Hypothalamus (tissue), 51 donors: ENCODE measurements around the gene SH3BGRL2.

ENCODE experiments used
- DNase-seq, 51 donors: peaks; one replicate each; lab custom pipeline; 2025; lab: John Stamatoyannopoulos, UW

The SH3BGRL2 gene

DNA sequence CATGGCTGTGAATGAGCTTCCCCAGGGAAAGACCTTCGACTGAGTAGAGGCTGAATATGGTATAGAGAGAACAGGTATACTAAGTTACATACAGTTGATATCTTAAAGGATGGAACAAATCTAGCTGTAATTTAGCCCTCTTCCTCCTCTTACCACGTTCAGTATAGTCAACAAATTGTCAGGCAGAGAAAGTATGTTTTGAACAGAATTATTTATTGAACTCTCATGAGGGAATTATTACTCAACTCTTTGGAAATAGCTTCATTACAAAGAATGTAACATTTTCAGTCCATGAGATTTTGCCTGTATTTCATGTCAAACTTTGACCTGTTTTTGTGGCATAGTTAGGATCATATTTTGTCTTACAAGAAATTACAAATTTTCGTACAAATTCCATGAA, 63.0 kb downstream of the SH3BGRL2 start:
- no peak for DNase-seq

DNA sequence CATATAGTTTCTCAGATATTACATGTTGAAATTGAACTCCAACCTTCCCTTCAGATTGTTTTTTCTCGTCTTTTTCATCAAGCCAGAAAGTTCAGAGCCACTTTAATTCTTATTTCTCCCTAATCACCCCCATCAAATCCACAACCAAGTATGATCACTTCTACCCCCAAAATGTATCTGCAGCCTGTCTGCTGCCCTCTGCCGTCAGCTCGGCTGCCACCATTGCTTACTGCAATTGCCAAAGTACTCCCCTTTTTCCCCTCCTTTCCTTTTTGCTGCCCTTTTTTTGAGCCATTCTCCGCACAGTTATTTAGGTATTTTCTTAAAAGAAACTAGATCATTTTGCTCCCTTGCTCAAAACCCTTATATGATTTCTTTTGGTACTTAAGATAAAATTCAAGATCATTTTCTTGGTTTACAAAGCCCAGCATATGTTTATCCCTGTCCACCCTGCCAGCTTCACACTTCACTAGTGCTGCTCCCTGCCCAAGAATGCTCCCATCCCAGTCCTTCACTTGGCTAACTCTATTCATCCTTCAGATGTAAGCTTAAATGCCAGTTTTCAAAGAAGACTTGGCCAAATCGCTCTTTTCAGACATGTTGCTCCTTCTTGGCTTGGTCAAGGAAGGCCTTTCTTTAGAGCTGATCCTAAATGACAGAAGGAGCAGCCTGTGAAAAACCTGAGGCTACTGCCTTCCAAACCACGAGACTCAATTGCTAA, 63.7 kb downstream of the SH3BGRL2 start:
- DNase-seq, result no peak

DNA sequence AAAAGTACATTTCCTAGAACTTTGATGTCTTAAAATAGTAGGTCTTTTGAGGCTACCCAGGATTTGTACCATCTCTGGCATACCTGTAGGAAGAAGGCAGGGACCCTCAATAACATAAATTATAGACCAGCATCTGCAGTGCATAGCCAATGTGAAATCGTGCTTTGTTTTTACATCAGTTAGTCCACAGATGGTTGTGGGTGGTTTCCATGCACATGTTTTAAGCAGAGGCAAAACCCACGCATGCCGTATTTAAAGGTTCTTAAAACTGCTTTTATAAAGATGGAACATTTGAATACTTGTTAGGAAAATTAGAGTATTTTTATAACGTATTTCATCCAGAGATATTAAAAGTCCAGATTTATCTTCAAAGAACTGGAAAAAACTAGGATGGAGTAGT, 66.3 kb downstream of the SH3BGRL2 start:
- DNase-seq, result peak in 1 of 51 donors; percentile 49

DNA sequence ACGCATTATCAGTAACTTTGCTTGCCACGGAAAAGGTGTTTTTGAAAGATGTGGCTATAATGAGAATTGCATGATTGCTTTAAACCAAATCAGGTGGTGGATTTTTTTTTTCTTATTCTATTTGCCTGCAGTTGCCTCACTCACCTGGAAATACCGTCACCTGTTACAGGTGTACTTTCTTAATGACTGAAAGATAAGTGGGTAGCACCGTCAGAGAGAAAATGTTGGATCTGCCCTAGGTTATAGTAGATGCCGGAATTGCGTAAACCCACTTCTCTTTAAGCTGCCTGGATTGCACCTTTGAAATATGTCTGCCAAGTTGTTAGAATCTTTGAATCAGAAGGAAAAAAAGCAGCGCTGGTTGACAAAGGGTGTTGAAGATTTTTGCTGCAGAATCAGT, 68.5 kb downstream of the SH3BGRL2 start:
- DNase-seq, result no peak

DNA sequence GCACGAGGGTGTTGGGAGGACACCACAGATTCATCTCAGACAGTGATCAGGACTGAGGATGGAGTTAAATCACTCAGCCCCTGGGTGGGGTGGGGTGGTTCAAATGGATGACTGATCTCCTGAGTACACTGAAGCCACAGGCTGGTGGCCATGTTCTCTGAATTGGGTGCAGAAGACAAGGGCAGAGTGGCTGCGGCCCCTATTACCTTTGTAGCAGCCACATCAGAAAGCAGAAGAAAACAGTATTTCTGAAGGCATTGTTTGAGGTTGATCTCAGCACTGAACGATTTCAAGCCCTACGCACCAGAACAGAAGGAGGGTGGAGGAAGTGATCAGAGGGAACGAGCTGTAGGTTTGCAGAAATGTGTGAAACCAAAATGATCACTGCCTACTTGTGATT, 71.6 kb downstream of the SH3BGRL2 start:
- peak in 2 of 51 donors; percentile 20 to 24 for DNase-seq

DNA sequence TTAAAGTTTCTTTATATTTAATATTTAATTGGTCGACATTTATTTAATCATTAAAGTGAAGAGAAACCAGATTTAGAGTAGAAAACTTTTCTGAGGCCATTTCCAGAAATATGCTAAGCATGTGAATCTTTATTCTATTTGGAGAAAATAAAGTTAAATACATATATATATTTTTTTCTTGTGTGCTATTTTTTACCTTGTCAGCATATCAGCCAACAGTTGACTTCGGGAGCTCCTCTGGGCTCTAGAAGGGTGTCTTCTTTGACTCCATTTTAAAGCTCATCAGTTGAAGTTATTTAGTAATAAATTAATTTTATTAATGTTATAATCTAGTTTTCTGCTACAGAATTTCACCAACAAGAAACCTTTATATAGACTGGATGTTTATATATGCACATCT, 73.1 kb downstream of the SH3BGRL2 start:
- DNase-seq, result no peak

DNA sequence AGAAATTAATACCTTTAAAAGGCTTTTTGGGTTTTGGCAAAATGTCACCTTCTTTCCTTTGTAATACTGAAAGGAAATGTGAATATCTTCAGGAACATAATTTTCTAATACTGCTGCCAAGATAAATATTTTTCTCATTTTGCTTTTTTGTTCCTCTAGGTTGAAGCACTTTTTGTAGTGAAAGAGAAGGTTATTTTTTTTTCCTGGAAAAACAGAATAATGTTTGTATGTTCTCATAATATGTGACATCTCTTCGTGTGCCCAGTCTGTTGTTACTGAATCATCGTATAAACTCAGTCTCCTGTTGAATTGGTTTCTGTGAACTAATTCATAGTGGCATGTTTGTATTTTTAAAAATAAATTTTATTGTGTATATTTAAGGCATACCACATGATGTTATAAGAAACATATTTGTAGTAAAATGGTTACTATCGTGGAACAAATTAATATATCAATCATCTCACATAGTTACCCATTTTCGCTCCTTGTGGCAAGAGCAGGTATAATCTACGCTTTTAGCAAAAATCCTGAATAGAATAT, 74.4 kb downstream of the SH3BGRL2 start:
- DNase-seq, result no peak

DNA sequence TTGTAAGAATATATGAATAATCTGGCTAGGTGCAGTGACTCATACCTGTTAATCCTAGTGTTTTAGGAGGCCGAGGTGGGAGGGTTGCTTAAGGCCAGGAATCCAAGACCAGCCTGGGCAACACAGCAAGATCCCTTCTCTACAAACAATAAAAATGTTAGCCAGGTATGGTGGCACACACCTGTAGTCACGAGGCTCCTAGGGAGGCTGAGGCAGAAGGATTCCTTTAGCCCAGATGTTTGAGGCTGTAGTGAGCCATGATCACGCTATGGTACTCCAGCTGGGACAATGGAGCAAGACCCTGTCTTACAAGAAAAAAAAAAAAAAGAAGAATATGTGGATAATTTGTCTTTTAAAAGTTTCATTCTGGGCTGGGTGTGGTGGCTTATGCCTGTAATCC, 75.4 kb downstream of the SH3BGRL2 start:
- no peak for DNase-seq

DNA sequence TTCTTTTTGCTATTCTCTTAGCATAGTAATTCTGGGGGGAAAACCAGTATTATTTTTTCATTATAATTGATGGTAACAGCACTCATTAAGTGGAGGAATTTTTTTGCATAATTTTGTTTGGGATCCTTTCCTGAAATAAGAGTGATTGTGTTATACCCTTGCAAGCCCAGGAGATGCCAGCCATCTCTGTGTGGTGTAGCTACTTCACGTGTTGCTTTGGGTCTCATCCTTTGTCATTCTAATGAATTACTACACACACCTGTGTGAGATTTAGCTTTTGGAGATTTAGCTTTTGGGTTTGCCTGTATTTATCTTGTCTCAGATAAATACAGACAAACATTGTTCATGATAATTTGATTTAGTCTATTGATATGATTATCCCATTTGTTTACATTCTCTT, 76.5 kb downstream of the SH3BGRL2 start:
- no peak for DNase-seq

DNA sequence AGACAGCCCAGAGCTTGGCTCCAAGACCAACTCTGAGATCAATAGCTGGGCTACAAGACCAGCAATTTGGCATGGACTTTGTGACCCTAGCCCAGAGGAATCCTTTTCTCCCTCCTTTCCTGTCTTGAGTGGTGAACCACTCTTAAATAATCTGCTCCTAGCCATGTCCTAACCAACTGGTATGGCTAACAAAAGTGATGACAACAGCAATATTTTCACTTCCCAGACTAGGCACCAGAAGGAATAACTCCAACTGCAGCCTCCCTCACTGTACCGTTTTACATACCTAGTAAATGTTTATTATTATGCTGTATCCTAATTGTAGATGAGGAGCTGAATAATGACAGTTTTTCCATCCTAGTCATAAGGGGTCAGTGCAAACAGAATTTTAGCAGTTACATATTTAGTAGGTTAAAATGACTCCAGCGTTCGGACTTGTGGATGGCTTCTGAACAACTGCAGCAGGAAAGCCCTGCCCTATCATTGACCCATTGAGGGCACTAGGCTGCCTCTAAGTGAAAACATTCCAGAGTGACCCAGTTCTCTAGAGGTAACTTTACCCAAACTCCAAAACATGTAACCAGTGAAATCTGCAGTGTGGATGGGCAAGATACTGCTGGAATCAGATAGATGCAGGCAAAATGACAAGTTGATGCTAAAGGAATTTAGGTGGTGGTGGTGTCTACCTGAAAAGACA, 77.1 kb downstream of the SH3BGRL2 start:
- DNase-seq, result no peak

DNA sequence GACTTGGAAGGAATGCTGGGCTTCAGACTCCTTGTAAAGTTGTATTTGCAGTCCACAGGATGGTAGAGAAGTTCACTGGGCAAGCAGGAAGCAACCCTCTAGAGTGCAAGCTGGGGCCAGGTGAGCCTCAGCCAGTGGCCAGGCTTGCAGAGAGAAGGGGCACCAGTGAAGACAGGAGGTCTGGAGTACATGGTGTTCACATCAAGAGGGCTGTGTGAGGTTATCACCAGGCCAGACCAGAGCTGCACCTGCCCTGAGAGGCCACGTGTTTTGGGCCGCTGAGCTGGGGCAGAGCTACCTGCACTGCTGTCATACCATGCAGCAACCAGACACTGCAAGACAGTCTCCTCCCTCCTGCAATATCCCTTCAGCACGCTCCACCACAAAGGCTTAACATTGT, 79.0 kb downstream of the SH3BGRL2 start:
- DNase-seq, result no peak

DNA sequence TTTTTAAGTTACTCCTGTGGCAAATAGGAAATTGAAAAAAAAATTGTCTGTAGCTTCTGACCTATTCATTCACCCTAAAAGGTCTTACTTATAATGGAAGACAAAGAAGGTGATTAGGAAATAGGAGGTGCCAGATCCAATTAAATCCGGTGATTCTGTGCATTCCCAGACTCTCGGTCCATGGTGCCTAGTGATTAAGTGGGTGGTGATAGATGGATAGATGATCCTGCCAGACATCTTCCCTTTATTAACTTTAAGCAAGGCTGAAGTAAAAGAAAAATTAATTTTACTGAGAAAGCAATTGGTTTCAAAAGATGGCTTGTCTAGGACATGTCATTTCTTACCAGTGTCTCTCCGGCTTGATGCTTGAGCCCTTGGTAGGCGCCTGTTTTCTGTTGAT, 80.0 kb downstream of the SH3BGRL2 start:
- DNase-seq, result no peak

DNA sequence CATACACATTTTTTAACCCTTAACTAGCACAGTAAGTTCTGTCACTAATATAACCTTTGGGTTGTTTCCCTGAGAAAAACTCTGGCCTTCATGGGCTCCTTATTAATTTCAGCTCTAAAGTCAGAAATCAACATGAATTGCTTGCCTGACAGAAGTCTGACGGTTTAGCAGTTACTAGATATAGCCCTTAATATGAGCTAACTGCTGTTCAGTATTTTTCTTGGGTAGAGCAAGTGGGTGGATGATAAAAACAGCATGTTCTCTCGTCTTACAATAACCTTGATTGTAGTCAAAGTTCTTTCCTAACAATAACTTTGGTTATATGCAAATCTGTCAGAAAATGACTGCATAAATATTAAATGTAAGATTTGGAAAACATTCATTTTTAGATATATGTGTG, 81.0 kb downstream of the SH3BGRL2 start:
- DNase-seq, result no peak

DNA sequence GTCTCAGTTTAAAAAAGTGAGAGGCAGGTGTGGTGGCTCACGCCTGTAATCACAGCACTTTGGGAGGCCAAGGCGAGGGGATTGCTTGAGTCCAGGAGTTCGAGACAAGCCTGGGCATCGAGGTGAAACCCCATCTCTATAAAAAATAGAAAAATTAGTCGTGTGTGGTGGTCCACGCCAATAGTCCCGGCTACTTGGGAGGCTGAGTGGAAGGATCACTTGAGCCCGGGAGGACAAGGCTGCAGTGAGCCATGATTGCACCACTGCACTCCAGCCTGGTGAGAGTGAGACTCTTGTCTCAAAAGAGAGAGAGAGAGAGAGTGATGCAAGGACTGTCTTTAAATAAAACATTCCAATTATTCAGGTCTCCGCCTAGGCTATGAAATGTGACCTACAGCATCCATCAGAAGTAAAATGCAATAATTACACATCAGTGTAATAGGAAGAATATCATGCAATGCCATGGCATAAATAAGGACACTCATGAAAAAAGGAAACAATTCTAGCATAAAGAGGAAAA, 81.5 kb downstream of the SH3BGRL2 start:
- no peak for DNase-seq

DNA sequence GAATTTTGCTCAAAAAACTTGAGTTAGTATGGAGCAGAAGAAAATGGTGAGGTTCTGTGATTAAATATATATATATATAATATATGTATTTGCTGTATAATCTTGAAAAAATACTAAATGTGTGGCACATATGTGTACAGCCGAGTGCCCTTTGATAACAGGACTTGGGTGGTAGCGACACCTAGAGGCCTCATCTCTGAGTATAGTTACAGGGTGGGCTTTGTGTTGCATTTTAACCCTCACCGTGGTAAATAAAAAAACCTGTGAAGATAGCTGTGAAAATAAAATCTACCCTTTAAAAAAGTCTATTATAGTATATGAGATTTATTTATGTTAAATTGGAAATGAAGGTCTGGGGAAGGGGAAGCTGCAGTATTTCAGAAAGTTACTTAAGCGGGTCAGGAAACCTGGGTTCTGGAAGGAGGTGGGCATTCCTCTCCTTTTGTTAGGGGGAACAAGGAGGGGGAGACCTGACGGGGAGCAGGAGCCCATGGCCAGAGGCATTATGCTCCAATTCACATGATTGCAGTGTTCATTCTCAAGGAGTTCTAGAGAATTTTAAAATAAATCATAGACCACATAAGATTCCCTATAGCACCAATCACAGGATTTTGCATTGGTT, 82.7 kb downstream of the SH3BGRL2 start:
- peak in 14 of 51 donors; percentile 2 to 31 (median 14) for DNase-seq

DNA sequence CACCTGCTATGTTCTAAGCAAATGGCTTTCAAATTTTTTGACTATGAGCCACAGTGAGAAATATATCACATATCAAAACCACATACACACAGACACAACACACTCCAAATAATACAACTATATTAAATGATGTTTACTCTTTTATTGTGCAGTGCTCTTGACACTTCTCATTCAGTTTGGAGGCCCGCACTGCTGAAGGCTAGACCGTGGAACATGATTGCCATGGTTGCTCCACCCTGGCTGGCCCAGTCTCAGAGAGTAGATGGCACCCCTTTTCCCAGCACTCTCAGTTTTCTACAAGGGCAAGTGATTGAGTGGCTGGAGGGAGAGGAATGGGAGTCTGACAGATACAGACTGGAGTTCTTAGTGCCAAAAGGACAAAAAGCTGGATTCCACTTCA, 86.9 kb downstream of the SH3BGRL2 start:
- DNase-seq, result no peak

DNA sequence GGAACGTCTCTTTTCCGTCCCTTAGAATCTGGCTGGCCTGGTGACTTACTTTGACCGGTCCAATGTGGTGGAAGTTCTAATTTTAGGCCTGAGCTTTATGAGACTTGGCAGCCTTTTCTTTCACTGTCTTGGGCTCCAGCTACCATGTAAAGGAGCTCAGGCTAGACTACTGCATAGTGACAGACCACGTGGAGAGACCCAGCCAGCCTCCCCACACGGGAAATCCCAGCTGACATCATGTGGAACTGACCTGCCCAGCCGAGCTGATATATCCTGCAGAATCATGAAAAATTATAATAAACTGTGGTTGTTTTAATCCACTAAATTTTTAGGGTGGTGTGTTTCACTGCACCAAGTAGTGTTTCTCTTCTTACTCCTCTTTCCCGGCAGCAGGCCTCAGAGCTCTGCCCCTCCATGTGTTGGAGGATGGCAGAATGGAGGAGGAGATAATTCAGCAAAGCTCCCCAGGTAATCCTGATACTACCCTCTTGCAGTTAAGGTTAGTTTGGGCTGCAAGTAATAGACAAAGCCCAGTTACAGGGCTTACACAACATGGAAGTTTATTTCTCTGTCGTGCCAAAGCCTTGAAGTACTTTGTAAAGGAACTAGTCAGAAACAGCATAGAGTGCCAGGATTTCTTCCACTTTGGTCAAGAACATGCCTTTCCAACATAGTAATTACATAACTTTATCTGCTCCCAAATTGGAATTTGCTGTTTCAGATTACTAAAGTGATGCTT, 87.5 kb downstream of the SH3BGRL2 start:
- no peak for DNase-seq

DNA sequence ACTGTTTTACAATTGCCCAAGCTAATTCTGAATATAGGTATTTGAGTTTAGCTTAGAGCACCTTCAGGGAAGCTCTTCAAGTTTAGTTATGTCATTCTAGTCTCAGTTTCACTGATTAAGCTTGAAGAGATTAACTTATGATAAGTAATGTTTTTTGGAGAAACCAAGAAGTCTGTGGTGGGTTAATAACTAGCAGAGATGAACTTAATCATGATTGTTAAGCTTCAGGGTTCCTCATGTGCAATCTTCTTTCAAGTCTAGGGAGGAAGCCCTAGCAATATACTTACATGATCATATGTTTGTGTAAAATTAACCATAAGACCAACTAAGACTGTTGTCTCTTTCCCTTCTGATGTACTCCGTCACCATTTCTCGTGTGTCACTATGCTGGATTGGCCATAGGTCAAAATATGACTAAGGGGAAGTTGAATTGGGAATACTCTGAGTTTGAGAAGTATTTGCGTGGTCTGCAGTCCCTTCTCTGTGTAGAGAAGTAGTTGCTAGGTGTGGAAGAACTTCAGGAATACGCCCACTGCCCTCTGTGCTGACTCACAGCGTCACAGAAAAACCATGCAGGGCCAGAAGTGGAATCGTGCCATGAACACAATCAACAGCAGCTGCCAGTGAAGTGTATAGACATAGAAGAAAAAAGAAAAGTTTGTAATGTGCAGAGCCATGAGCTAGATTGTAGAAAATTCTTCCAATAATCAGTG, 88.3 kb downstream of the SH3BGRL2 start:
- peak in 1 of 51 donors; percentile 55 for DNase-seq

DNA sequence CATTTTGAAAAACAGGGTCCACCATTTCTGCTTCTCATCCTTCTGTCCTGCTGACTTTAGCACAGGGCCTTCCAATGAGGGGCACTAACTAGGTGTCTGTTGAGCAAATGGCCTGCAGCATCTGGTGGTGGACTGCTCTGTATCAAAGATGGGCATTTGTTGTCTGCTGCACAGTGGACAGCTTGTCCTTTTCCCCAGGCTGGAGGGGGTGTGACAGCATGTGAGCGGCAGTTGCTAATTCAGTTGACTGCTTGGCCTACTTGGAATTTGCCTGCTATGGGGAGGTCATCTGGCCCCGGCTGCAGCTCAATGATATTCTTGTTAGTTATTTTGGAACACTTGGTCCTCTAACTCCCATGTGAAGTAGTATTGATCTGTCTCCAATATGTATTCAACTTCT, 93.7 kb downstream of the SH3BGRL2 start:
- no peak for DNase-seq

DNA sequence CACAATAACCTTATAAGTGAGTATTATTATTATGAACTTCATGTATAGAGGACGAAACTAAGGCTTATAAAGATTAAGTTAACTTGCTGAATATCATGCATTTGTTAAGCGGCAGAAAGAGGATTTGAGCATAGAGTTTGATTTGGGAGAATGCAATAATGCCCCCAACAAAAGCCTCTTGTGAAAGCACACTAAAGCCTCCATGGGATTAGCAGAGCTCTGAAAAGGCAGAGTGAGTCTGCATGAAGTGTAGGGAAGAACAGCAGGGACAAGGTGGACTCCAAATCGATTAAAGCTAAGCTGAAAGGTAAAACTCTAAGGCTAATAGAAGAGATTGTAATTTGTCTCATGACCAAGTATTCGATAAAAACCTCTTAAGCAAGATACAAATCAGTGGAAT, 100.3 kb downstream of the SH3BGRL2 start:
- no peak for DNase-seq
